HG03571 (cell line): ENCODE data around the gene CD164L2.

Source experiments
- ATAC-seq: cut with Tn5 transposase; IDR thresholded peaks from one replicate; pipeline ENCODE4 v1.9.1; 2021; ENCODE audit not compliant: unreplicated experiment

The CD164L2 gene

GRCh38 chr1:27365372-27366112 is 17.6 kb downstream of the CD164L2 start:
- no peak for ATAC-seq

GRCh38 chr1:27364696-27365371 is 18.3 kb downstream of the CD164L2 start:
- no peak for ATAC-seq

- no peak for ATAC-seq
Measured at GRCh38 chr1:27363766-27364695, 19.1 kb downstream of the CD164L2 start.

GRCh38 chr1:27361553-27361952 is 21.6 kb downstream of the CD164L2 start:
- no peak for ATAC-seq

- no peak for ATAC-seq
Measured at GRCh38 chr1:27361044-27361402, 22.1 kb downstream of the CD164L2 start.

GRCh38 chr1:27360159-27361043 is 22.7 kb downstream of the CD164L2 start:
- ATAC-seq: no peak

GRCh38 chr1:27359822-27360158 is 23.3 kb downstream of the CD164L2 start:
- ATAC-seq: no peak

- no peak for ATAC-seq
Measured at GRCh38 chr1:27358928-27359313, 24.2 kb downstream of the CD164L2 start.

GRCh38 chr1:27358038-27358927 is 24.9 kb downstream of the CD164L2 start:
- ATAC-seq: no peak

GRCh38 chr1:27357281-27358037 is 25.7 kb downstream of the CD164L2 start:
- ATAC-seq: no peak

GRCh38 chr1:27356619-27357280 is 26.4 kb downstream of the CD164L2 start:
- no peak for ATAC-seq

GRCh38 chr1:27356277-27356618 is 26.9 kb downstream of the CD164L2 start:
- no peak for ATAC-seq

GRCh38 chr1:27355683-27356082 is 27.4 kb downstream of the CD164L2 start:
- ATAC-seq: no peak

- no peak for ATAC-seq
Measured at GRCh38 chr1:27353629-27354028, 29.5 kb downstream of the CD164L2 start.

GRCh38 chr1:27353166-27353565 is 30.0 kb downstream of the CD164L2 start:
- ATAC-seq: no peak

- no peak for ATAC-seq
Measured at GRCh38 chr1:27351541-27352107, 31.5 kb downstream of the CD164L2 start.

- ATAC-seq: no peak
Measured at GRCh38 chr1:27350663-27351540, 32.2 kb downstream of the CD164L2 start.
